ENCODE results near the gene ZNF892.
"Not testable (repeated sequence)": the region's sequence is repeated elsewhere in the genome, so short reads cannot be mapped to it uniquely, and the experiment has no call there.

Gene ZNF892

GRCh38 chr2:95238131-95238530 is 30.8 kb downstream of the ZNF892 start:
- peaks cover 0 to 5% (median 0%) of the 10 kb centered on the region in 11 experiments; a peak in 1 of 22 replicates for H3K36me3 ChIP-seq
- no peak overlapping the region for H3K27ac ChIP-seq
- peaks cover 0 to 11% (median 2%) of the 10 kb centered on the region in 10 experiments; a peak in 10 of 20 replicates for H3K4me1 ChIP-seq
- H3K4me2 ChIP-seq, result no peak overlapping the region
- H4K20me1 ChIP-seq, result no peaks in the 10 kb centered on the region
- H3K9me3 ChIP-seq (replicated peaks in 1 of 11), result peaks cover 31 to 68% (median 41%) of the 10 kb centered on the region in 11 experiments
- no peak overlapping the region for H3K4me3 ChIP-seq
- TF ChIP-seq Cebpa-rat (IDR thresholded peaks at IDR 0.05), result no peak
- H3K9ac ChIP-seq, result no peak overlapping the region
- no peaks in the 10 kb centered on the region for H3K27me3 ChIP-seq

GRCh38 chr2:95240091-95240490 is 32.8 kb downstream of the ZNF892 start:
- Histone ChIP-seq H3K4me1 (peaks cover 0 to 10% (median 2%) of the 10 kb centered on the region in 10 experiments; a peak in 9 of 20 replicates), H4K20me1 (no peaks in the 10 kb centered on the region), H3K4me3 (no peak overlapping the region), H3K9ac (no peak overlapping the region), H3K27ac (no peak overlapping the region), H3K4me2 (no peak overlapping the region), H3K27me3 (no peaks in the 10 kb centered on the region), H3K36me3 (peaks cover 0 to 5% (median 0%) of the 10 kb centered on the region in 11 experiments; a peak in 1 of 22 replicates), H3K9me3 (replicated peaks in 1 of 11) (peaks cover 31 to 71% (median 43%) of the 10 kb centered on the region in 11 experiments)
- TF ChIP-seq Cebpa-rat (IDR thresholded peaks at IDR 0.05), result no peak

GRCh38 chr2:95240556-95240955 is 33.2 kb downstream of the ZNF892 start:
- Histone ChIP-seq H3K27me3 (no peaks in the 10 kb centered on the region), H3K4me1 (peaks cover 0 to 6% (median 2%) of the 10 kb centered on the region in 10 experiments; a peak in 9 of 20 replicates), H3K36me3 (peaks cover 0 to 5% (median 0%) of the 10 kb centered on the region in 11 experiments; a peak in 1 of 22 replicates), H3K4me3 (no peak overlapping the region), H4K20me1 (no peaks in the 10 kb centered on the region), H3K4me2 (no peak overlapping the region), H3K9me3 (replicated peaks in 1 of 11) (peaks cover 31 to 72% (median 43%) of the 10 kb centered on the region in 11 experiments), H3K27ac (no peak overlapping the region), H3K9ac (no peak overlapping the region)
- TF ChIP-seq Cebpa-rat (IDR thresholded peaks at IDR 0.05), result no peak

- not testable (repeated sequence) for H3K27me3 ChIP-seq, H4K20me1 ChIP-seq, H3K36me3 ChIP-seq, H3K9ac ChIP-seq, H3K4me1 ChIP-seq, H3K27ac ChIP-seq, H3K4me2 ChIP-seq, H3K4me3 ChIP-seq
- peaks cover 35 to 80% (median 43%) of the 10 kb centered on the region in 11 experiments for H3K9me3 ChIP-seq (replicated peaks in 1 of 11)
Observed at GRCh38 chr2:95242084-95242483, 34.8 kb downstream of the ZNF892 start.

All from BLaER1 treated with 17β-estradiol and CSF1 and Interleukin-3, amounts not matched to agents 10 nM and 100 nM (cell line).